ENCODE results near the gene LRIG3. TPM values are rescaled to one million over a fixed set of nuclear protein-coding genes. Genes with fewer than 3 reads are reported as not detected.

Gene LRIG3
- total and polyA plus RNA-seq, 4 donors, result 2.9 to 17.0 (median 10.7) TPM

- Histone ChIP-seq H3K9me3 (ENCODE audit: control insufficient read depth in 4 of 4, low read length in 3 of 4) (no peaks in the 10 kb centered on the region), H3K4me1 (ENCODE audit: control insufficient read depth in 4 of 4, insufficient read depth in 4 of 4, low read length in 3 of 4) (no peaks in the 10 kb centered on the region), H3K27ac (ENCODE audit: low read depth in 1 of 2, low read length in 2 of 2) (no peak overlapping the region), H3K36me3 (ENCODE audit: control insufficient read depth in 4 of 4, insufficient read depth in 3 of 4, low read depth in 1 of 4, low read length in 3 of 4) (no peaks in the 10 kb centered on the region), H3K27me3 (ENCODE audit: control insufficient read depth in 4 of 4, insufficient read depth in 4 of 4, low read length in 3 of 4) (no peaks in the 10 kb centered on the region), H3K4me3 (ENCODE audit: low read depth in 1 of 3, low read length in 3 of 3) (no peak overlapping the region), H3K9ac (ENCODE audit: low read depth in 1 of 2, low read length in 2 of 2) (no peak overlapping the region)
- TF ChIP-seq, protein P1, sequence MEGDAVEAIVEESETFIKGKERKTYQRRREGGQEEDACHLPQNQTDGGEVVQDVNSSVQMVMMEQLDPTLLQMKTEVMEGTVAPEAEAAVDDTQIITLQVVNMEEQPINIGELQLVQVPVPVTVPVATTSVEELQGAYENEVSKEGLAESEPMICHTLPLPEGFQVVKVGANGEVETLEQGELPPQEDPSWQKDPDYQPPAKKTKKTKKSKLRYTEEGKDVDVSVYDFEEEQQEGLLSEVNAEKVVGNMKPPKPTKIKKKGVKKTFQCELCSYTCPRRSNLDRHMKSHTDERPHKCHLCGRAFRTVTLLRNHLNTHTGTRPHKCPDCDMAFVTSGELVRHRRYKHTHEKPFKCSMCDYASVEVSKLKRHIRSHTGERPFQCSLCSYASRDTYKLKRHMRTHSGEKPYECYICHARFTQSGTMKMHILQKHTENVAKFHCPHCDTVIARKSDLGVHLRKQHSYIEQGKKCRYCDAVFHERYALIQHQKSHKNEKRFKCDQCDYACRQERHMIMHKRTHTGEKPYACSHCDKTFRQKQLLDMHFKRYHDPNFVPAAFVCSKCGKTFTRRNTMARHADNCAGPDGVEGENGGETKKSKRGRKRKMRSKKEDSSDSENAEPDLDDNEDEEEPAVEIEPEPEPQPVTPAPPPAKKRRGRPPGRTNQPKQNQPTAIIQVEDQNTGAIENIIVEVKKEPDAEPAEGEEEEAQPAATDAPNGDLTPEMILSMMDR (IDR thresholded peaks at IDR 0.05; ENCODE audit: low read depth, low read length, missing input control), result no peak
- TF ChIP-seq SP1 (IDR thresholded peaks at IDR 0.05), result no peak
- no peak for DNase-seq (ENCODE audit: low spot score)
- 93% methylated on average over 8 of the region's 8 CpGs for WGBS
Measured at GRCh38 chr12:58932806-58933681, 12.7 kb upstream of the LRIG3 start.

DNA sequence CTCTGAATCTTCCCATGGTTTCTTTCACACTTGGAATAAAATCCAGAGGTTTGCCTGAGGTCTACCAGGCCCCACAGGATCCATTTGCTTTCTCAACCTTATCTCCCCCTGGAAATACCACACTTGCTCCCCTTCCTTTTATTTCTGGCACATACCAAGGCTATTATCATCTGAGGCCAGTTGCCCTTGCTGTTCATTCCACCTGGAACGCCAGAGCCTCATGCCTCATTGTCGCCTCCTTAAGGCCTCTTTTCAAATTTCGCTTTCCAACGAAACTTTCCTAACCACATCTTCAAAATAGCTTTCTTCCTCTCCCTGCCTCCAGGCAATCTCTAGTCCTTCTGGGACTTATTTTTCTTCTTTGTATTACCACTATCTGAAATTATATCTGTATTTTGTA is 11.2 kb upstream of the LRIG3 start:
- no peaks in the 10 kb centered on the region for H3K36me3 ChIP-seq (ENCODE audit: control insufficient read depth in 4 of 4, insufficient read depth in 3 of 4, low read depth in 1 of 4, low read length in 3 of 4)
- no peaks in the 10 kb centered on the region for H3K9me3 ChIP-seq (ENCODE audit: control insufficient read depth in 4 of 4, low read length in 3 of 4)
- H3K9ac ChIP-seq (ENCODE audit: low read depth in 1 of 2, low read length in 2 of 2), result no peak overlapping the region
- no peak for DNase-seq (ENCODE audit: low spot score)
- no peak overlapping the region for H3K4me3 ChIP-seq (ENCODE audit: low read depth in 1 of 3, low read length in 3 of 3)
- TF ChIP-seq RAD21 (IDR thresholded peaks at IDR 0.05), result peak in 1 of 2 donors; percentile 32
- no peak for TF ChIP-seq SP1 (IDR thresholded peaks at IDR 0.05)
- no peaks in the 10 kb centered on the region for H3K4me1 ChIP-seq (ENCODE audit: control insufficient read depth in 4 of 4, insufficient read depth in 4 of 4, low read length in 3 of 4)
- no peaks in the 10 kb centered on the region for H3K27me3 ChIP-seq (ENCODE audit: control insufficient read depth in 4 of 4, insufficient read depth in 4 of 4, low read length in 3 of 4)
- H3K27ac ChIP-seq (ENCODE audit: low read depth in 1 of 2, low read length in 2 of 2), result no peak overlapping the region
- WGBS, result 92% methylated on average over 4 of the region's 4 CpGs

DNA sequence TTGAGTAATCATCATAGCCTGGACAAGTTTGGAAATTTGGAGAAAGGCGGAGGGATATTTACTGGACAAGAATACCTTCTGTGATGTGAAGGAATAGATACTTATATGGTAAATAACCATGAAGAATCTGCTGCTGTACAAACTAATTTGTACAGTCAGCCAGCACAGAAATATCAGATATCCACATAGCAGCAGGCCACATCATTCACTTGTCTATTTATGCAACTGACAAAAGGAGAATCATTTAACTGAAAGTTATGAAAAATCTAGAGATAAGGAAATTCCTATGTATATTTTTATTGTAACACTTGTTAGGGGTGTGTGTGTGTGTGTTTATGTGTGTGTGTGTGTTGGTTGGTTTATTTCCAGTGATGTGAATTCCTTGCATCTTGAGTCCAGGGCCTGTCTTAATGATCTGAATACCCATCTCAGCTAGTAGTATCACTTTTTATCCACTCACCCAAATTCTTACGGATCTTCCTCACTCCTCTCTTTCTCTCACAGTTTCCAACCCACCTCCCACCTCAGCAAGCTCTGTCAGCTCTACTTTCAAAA is 10.5 kb upstream of the LRIG3 start:
- Histone ChIP-seq H3K9ac (ENCODE audit: low read depth in 1 of 2, low read length in 2 of 2) (no peak overlapping the region), H3K27me3 (ENCODE audit: control insufficient read depth in 4 of 4, insufficient read depth in 4 of 4, low read length in 3 of 4) (no peaks in the 10 kb centered on the region), H3K27ac (ENCODE audit: low read depth in 1 of 2, low read length in 2 of 2) (no peak overlapping the region), H3K4me3 (ENCODE audit: low read depth in 1 of 3, low read length in 3 of 3) (no peak overlapping the region), H3K9me3 (ENCODE audit: control insufficient read depth in 4 of 4, low read length in 3 of 4) (no peaks in the 10 kb centered on the region), H3K36me3 (ENCODE audit: control insufficient read depth in 4 of 4, insufficient read depth in 3 of 4, low read depth in 1 of 4, low read length in 3 of 4) (no peaks in the 10 kb centered on the region), H3K4me1 (ENCODE audit: control insufficient read depth in 4 of 4, insufficient read depth in 4 of 4, low read length in 3 of 4) (no peaks in the 10 kb centered on the region)
- no peak for TF ChIP-seq HNF4A (conservative IDR thresholded peaks at IDR 0.05)
- TF ChIP-seq, protein P2, sequence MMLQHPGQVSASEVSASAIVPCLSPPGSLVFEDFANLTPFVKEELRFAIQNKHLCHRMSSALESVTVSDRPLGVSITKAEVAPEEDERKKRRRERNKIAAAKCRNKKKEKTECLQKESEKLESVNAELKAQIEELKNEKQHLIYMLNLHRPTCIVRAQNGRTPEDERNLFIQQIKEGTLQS (IDR thresholded peaks at IDR 0.05), result no peak
- no peak for TF ChIP-seq FOXA1 (IDR thresholded peaks at IDR 0.05)
- DNase-seq (ENCODE audit: low spot score), result no peak
- WGBS, result 93% methylated on average over 2 of the region's 2 CpGs

GRCh38 chr12:58927120-58927519 is 6.8 kb upstream of the LRIG3 start:
- Histone ChIP-seq H3K9me3 (ENCODE audit: control insufficient read depth in 4 of 4, low read length in 3 of 4) (no peaks in the 10 kb centered on the region), H3K4me1 (ENCODE audit: control insufficient read depth in 4 of 4, insufficient read depth in 4 of 4, low read length in 3 of 4) (peaks cover 0 to 7% (median 0%) of the 10 kb centered on the region in 4 donors), H3K36me3 (ENCODE audit: control insufficient read depth in 4 of 4, insufficient read depth in 3 of 4, low read depth in 1 of 4, low read length in 3 of 4) (no peaks in the 10 kb centered on the region), H3K27me3 (ENCODE audit: control insufficient read depth in 4 of 4, insufficient read depth in 4 of 4, low read length in 3 of 4) (no peaks in the 10 kb centered on the region), H3K9ac (ENCODE audit: low read depth in 1 of 2, low read length in 2 of 2) (no peak overlapping the region), H3K27ac (ENCODE audit: low read depth in 1 of 2, low read length in 2 of 2) (no peak overlapping the region), H3K4me3 (ENCODE audit: low read depth in 1 of 3, low read length in 3 of 3) (no peak overlapping the region)
- TF ChIP-seq RAD21 (IDR thresholded peaks at IDR 0.05), result no peak
- TF ChIP-seq, protein P3, sequence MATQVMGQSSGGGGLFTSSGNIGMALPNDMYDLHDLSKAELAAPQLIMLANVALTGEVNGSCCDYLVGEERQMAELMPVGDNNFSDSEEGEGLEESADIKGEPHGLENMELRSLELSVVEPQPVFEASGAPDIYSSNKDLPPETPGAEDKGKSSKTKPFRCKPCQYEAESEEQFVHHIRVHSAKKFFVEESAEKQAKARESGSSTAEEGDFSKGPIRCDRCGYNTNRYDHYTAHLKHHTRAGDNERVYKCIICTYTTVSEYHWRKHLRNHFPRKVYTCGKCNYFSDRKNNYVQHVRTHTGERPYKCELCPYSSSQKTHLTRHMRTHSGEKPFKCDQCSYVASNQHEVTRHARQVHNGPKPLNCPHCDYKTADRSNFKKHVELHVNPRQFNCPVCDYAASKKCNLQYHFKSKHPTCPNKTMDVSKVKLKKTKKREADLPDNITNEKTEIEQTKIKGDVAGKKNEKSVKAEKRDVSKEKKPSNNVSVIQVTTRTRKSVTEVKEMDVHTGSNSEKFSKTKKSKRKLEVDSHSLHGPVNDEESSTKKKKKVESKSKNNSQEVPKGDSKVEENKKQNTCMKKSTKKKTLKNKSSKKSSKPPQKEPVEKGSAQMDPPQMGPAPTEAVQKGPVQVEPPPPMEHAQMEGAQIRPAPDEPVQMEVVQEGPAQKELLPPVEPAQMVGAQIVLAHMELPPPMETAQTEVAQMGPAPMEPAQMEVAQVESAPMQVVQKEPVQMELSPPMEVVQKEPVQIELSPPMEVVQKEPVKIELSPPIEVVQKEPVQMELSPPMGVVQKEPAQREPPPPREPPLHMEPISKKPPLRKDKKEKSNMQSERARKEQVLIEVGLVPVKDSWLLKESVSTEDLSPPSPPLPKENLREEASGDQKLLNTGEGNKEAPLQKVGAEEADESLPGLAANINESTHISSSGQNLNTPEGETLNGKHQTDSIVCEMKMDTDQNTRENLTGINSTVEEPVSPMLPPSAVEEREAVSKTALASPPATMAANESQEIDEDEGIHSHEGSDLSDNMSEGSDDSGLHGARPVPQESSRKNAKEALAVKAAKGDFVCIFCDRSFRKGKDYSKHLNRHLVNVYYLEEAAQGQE (IDR thresholded peaks at IDR 0.05), result no peak
- 90% methylated on average over 4 of the region's 4 CpGs for WGBS
- no peak for DNase-seq (ENCODE audit: low spot score)

Data from liver (tissue), 9 donors.